Activated CD4-positive, alpha-beta memory T cell treated with anti-CD3 and anti-CD28 coated beads, Interleukin-2, amount 10 ng/mL, durations not matched to agents 7 days and 5 days (primary cell): ENCODE results near the gene TSGA10IP. TPM values are rescaled to one million over a fixed set of nuclear protein-coding genes. Genes with fewer than 3 reads are reported as not detected.

Experiments
- CTCF ChIA-PET: fragments of 350-600 bp; sonication (Branson Sonifier 250); formaldehyde crosslinking; loops from one replicate; lab custom pipeline; 2021; ENCODE audit warnings: antibody characterized with exemption, inconsistent platforms; lab: Charles Lee
- POLR2A ChIA-PET: fragments of 350-600 bp; sonication (Branson Sonifier 250); formaldehyde crosslinking; loops from one replicate; lab custom pipeline; 2021; ENCODE audit warnings: antibody characterized with exemption; lab: Charles Lee
- DNase-seq: peaks from one replicate; pipeline ENCODE4 v3.0.0-alpha.2; 2020
- H3K27ac Mint-ChIP-seq: one replicate; pipeline ENCODE4 v1.8.0; 2021; ENCODE audit warnings: mild to moderate bottlenecking, mixed read lengths
- H3K27me3 Mint-ChIP-seq: one replicate; pipeline ENCODE4 v1.8.0; 2021; ENCODE audit warnings: mixed read lengths
- H3K36me3 Mint-ChIP-seq: one replicate; pipeline ENCODE4 v1.8.0; 2021; ENCODE audit warnings: low read depth, mixed read lengths
- H3K4me1 Mint-ChIP-seq: one replicate; pipeline ENCODE4 v1.8.0; 2021; ENCODE audit warnings: mixed read lengths
- H3K4me3 Mint-ChIP-seq: one replicate; pipeline ENCODE4 v1.8.0; 2021; ENCODE audit warnings: mild to moderate bottlenecking, mixed read lengths
- H3K9me3 Mint-ChIP-seq: one replicate; pipeline ENCODE4 v1.8.0; 2021; ENCODE audit warnings: mixed read lengths
- total RNA-seq, 2 experiments: library from RNA; stranded (reverse); gene quantifications; one replicate each; pipeline ENCODE4 v1.2.3, GENCODE V29; 2021

The TSGA10IP gene
- total RNA-seq, 2 experiments from 2014 or later: not detected

DNA sequence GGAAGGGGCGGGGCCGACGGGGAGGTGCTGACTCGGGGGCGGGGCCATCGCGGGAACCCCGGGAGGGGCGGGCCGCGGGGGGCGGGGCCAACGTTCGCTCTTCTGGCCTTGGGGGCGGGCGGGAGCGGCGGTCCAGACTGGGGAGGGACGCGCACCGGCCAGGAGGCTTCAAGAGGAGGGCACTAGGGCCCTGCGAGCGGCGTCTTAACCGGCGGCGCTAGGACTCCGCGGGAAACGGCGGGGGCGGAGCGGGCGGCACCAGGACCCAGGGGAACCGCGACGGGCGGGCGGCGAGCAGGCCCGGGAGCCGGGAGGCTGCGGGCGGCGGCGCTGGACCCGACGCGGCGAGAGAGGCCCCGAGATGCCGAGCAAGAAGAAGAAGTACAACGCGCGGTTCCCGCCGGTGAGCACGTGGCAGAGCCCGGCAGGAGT, 26.1 kb upstream of the TSGA10IP start, which contains the start of gene DRAP1:
Gene DRAP1 (plus strand): TSS at position 286 of the 432 bp plus-strand sequence. CDS start 76 bp downstream, at position 362.
- Mint-ChIP-seq H3K4me3 (peak within 1 kb of the TSS; percentile 93), H3K27me3 (no peaks in the 10 kb centered on the region), H3K9me3 (no peaks in the 10 kb centered on the region), H3K36me3 (peaks cover 30% of the 10 kb centered on the region), H3K4me1 (peaks cover 42% of the 10 kb centered on the region), H3K27ac (peak within 1 kb of the TSS; percentile 87)
- DNase-seq: peak; percentile 99
- POLR2A ChIA-PET: interaction anchor here (1.0 to 3.6 kb wide), 19 partner anchors 9 to 61 kb away, joined by 3 to 50 read pairs (median 8); partner anchors contain the start of genes CCDC85B, CFL1, FIBP and FOSL1
- CTCF ChIA-PET: interaction anchor here (1.4 to 2.8 kb wide), 5 partner anchors 13 to 60 kb away, joined by 3 to 11 read pairs (median 7); partner anchors contain the start of genes CCDC85B, FIBP and MUS81

DNA sequence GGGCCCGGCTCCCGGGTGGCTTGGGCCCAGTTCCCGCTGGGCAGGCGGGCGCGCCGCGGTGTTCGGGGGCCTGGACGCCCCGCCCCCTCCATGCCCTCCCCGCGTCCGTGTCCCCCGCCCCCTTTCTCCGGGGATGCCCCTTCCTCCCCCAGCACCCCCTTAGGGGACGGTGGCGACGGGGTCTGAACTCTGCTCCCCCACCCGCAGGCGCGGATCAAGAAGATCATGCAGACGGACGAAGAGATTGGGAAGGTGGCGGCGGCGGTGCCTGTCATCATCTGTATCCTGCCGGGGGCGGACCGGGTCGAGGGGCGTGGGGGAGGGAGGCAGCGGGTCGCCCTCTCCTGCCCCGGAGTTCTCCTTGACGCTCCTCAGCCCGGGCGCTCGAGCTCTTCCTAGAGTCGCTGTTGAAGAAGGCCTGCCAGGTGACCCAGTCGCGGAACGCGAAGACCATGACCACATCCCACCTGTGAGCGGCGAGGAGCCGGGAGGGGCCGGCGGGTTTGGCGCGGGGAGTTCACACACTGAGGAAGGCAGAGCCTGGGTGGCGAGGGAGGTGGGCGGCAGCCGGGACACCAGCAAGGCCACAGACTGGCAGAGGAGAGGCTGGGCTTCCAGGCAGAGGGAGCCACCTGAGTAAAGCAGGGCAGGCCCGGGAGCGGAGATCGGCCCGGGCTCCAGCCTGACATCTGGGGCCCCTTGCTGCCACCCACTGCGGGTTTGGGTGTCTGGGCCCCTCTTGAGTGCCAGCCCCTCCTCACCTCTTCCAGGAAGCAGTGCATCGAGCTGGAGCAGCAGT, 25.5 kb upstream of the TSGA10IP start:
- Mint-ChIP-seq H3K4me1 (peaks cover 39% of the 10 kb centered on the region), H3K36me3 (peaks cover 30% of the 10 kb centered on the region), H3K27ac (peak overlapping the region; percentile 87), H3K27me3 (no peaks in the 10 kb centered on the region), H3K9me3 (no peaks in the 10 kb centered on the region), H3K4me3 (peak overlapping the region; percentile 93)
- CTCF ChIA-PET: interaction anchor here (1.4 to 2.8 kb wide), 2 partner anchors 13 to 35 kb away, joined by 3 to 9 read pairs; no protein-coding TSS in a partner anchor
- DNase-seq: peak; percentile 66
- POLR2A ChIA-PET: interaction anchor here (1.4 to 3.6 kb wide), 8 partner anchors 8 to 61 kb away, joined by 5 to 41 read pairs (median 12); partner anchors contain the start of genes CCDC85B, CFL1, FIBP and FOSL1

DNA sequence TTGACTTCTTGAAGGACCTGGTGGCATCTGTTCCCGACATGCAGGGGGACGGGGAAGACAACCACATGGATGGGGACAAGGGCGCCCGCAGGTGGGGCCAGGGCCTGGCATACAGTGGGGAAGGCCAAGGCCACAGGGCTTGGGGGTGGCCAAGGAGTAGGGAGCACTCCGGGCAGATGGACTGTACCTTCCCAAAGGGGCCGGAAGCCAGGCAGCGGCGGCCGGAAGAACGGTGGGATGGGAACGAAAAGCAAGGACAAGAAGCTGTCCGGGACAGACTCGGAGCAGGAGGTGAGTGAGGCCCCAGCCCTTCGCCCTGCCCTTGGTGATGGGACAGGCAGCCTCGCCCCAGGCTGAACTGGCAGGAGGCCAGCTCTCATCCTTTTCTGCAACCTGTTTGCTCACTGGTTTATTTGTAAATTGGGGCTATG, 24.9 kb upstream of the TSGA10IP start:
- Mint-ChIP-seq H3K27me3 (no peaks in the 10 kb centered on the region), H3K4me1 (peaks cover 35% of the 10 kb centered on the region), H3K9me3 (no peaks in the 10 kb centered on the region), H3K36me3 (peaks cover 30% of the 10 kb centered on the region), H3K4me3 (peak overlapping the region; percentile 93), H3K27ac (peak overlapping the region; percentile 87)
- no peak for DNase-seq
- ChIA-PET POLR2A (interaction anchor here (1.4 to 3.6 kb wide), 8 partner anchors 7 to 62 kb away, joined by 5 to 41 read pairs (median 12); partner anchors contain the start of genes CCDC85B, CFL1, FIBP and FOSL1), CTCF (interaction anchor here (1.4 to 2.8 kb wide), 2 partner anchors 12 to 36 kb away, joined by 3 to 9 read pairs; no protein-coding TSS in a partner anchor)

DNA sequence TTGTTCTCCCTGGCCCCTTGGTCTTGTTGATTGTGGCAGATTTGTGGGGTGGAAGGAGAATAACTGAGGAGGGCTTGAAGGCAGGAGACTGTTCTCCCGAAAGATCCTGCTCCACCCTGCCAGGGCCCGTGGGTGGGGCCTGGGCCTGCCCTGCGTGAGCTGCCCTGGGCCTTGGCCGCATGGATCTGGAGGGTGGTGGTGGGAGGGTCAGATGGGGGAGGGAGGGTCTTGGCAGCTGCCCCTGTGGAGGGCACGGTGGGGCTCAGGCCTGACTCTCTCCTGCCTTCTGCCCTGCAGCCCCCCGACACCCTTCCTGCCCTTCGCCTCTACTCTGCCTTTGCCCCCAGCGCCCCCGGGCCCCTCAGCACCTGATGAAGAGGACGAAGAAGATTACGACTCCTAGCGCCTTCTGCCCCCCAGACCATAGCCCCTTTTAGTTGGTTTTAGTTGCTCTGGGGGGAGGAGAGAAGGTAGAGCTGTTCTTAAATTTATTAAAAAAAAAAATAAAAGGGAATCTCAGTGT, 24.2 kb upstream of the TSGA10IP start:
- peak overlapping the region; percentile 93 for H3K4me3 Mint-ChIP-seq
- peaks cover 30% of the 10 kb centered on the region for H3K36me3 Mint-ChIP-seq
- H3K4me1 Mint-ChIP-seq: peaks cover 36% of the 10 kb centered on the region
- H3K27me3 Mint-ChIP-seq: no peaks in the 10 kb centered on the region
- CTCF ChIA-PET: interaction anchor here (1.1 to 3.5 kb wide), 2 partner anchors 29 to 31 kb away, joined by 3 to 18 read pairs; partner anchors contain the start of genes CCDC85B and FIBP
- H3K9me3 Mint-ChIP-seq: no peaks in the 10 kb centered on the region
- peak overlapping the region; percentile 21 for H3K27ac Mint-ChIP-seq
- DNase-seq: no peak
- POLR2A ChIA-PET: interaction anchor here (1.8 to 2.9 kb wide), 4 partner anchors 27 to 40 kb away, joined by 6 to 16 read pairs (median 7); partner anchors contain the start of genes CCDC85B and SART1

DNA sequence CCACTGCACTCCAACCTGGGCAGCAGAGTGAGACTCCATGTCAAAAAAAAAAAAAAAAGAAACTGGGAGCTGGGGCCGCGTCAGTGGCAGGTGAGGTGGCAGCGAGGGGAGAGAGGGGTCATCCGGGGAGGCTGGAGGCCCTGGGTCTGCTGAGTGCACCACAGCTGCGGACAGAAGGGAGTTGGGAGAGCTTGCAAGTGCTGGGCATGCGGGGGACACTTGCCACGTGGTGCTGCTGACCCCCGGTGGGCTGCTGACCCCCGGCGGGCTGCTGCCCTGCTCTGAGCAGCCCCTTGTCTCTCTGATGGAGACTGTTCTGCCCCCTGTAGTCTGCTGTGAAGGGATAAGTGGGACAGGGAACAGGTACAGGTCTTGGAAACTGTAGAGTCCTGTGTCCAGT, 23.4 kb upstream of the TSGA10IP start:
- H3K27ac Mint-ChIP-seq: no peak overlapping the region
- ChIA-PET POLR2A (interaction anchor here (1.4 to 2.9 kb wide), 3 partner anchors 28 to 39 kb away, joined by 5 to 16 read pairs (median 6); partner anchors contain the start of gene CCDC85B), CTCF (interaction anchor here (0.8 to 3.5 kb wide), 3 partner anchors 9 to 32 kb away, joined by 3 to 18 read pairs (median 3); partner anchors contain the start of genes CCDC85B and FIBP)
- H3K4me1 Mint-ChIP-seq: peaks cover 32% of the 10 kb centered on the region
- no peaks in the 10 kb centered on the region for H3K27me3 Mint-ChIP-seq
- DNase-seq: no peak
- H3K36me3 Mint-ChIP-seq: peaks cover 28% of the 10 kb centered on the region
- H3K4me3 Mint-ChIP-seq: peak overlapping the region; percentile 32
- H3K9me3 Mint-ChIP-seq: no peaks in the 10 kb centered on the region

DNA sequence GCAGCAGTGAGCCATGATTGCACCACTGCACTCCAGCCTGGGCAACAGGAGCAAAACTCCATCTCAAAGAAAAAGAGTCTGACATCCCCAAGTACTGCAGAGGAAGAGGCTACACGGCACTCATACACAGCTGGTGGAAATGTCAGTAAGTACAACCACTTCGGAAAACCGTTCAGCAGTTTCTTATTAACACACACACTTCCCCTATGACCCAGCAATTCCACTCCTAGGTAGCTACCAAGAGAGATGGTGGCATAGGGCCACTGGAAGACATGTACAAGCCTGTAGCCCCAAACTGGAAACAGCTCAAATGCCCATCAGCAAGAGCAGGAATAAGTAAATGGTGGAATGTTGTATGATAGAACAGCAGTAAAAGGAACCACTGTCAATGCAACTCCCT, 22.7 kb upstream of the TSGA10IP start:
- Mint-ChIP-seq H3K4me3 (peak overlapping the region; percentile 32), H3K4me1 (peaks cover 32% of the 10 kb centered on the region), H3K36me3 (peaks cover 24% of the 10 kb centered on the region), H3K27ac (no peak overlapping the region), H3K27me3 (no peaks in the 10 kb centered on the region), H3K9me3 (no peaks in the 10 kb centered on the region)
- no peak for DNase-seq
- ChIA-PET CTCF (interaction anchor here (0.8 to 3.5 kb wide), 5 partner anchors 9 to 33 kb away, joined by 3 to 18 read pairs (median 3); partner anchors contain the start of genes CCDC85B and FIBP), POLR2A (interaction anchor here (1.4 to 3.3 kb wide), 3 partner anchors 29 to 38 kb away, joined by 5 to 12 read pairs (median 6); partner anchors contain the start of gene CCDC85B)

DNA sequence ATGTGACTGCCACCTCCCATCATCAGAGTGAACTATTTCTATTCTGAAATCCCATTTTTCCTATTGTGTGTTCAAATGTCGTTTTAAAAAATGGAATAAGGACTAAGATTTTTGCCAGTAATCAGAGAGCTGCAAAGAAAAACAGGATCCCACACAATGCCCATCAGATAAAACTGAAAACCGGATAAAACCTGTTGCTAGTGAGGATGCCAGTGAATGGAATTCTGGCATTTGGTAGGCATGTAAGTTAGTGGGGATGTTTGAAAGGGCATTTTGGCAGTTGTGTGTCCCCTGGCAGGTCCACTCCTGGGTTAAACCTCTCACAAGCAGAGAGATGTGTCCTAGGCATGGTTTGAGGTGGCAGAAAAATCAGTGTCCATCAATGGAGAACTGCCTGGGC, 19.9 kb upstream of the TSGA10IP start:
- Mint-ChIP-seq H3K4me1 (peaks cover 41% of the 10 kb centered on the region), H3K9me3 (no peaks in the 10 kb centered on the region), H3K27me3 (no peaks in the 10 kb centered on the region), H3K36me3 (peaks cover 15% of the 10 kb centered on the region), H3K4me3 (no peak overlapping the region), H3K27ac (peak overlapping the region; percentile 5)
- CTCF ChIA-PET: interaction anchor here (0.6 to 1.1 kb wide), 2 partner anchors 13 to 57 kb away, joined by 3 read pairs; no protein-coding TSS in a partner anchor
- POLR2A ChIA-PET: interaction anchor here (3.3 kb wide), 1 partner anchor 35 kb away, joined by 12 read pairs; the partner anchor contains the start of gene CCDC85B
- no peak for DNase-seq

DNA sequence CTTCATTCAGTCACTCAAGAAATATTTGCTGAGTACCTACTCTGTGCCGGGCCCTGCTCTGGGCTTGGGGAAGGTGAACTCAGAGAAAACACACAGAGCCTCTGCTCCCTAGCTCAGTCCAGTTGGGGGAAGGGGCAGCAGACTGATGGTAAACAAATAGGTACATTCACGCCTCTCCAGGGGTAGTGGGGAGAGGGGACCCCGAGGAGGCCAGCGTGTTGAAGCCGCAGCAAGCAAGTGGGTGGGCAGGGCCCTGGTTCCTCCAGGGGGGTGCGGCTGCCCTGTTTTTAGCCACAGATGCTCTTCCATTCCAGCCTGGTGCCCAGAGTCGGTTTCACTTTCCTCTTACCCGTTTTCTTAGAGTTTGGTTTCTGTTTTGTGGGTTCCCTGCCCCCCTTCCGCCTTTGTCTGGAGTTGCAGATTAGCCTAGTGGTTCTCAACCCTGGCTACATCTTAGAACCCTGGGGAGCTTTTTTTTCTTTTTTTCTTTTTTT, 17.3 kb upstream of the TSGA10IP start:
- POLR2A ChIA-PET: interaction anchor here (0.6 to 3.0 kb wide), 16 partner anchors 9 to 272 kb away, joined by 3 to 35 read pairs (median 5); partner anchors contain the start of genes BANF1, C11orf68, CCDC85B and DRAP1
- H3K4me1 Mint-ChIP-seq: peaks cover 48% of the 10 kb centered on the region
- no peaks in the 10 kb centered on the region for H3K9me3 Mint-ChIP-seq

DNA sequence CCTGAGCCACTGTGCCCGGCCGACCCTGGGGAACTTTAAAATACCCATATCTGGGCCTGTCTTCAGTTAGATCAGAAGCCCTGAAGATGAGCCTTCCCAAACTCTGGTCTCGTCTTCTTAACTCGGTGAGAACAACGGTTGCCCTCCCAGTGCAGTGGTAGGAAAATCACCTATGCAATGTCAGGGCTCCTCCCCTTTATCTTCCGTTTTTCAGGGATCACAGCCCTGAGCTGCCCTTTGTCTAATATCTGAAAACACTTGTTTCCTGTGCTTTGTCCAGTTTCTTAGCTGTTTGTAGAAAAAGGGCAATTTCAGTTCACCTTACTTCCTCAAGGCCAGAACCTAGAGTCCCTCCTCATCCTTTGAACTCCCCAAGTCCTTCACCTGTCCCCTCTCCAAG, 16.6 kb upstream of the TSGA10IP start:
- peaks cover 48% of the 10 kb centered on the region for H3K4me1 Mint-ChIP-seq
- peak overlapping the region; percentile 69 for H3K4me3 Mint-ChIP-seq
- H3K27me3 Mint-ChIP-seq: no peaks in the 10 kb centered on the region
- no peak for DNase-seq
- CTCF ChIA-PET: interaction anchor here (0.8 to 4.9 kb wide), 5 partner anchors 8 to 69 kb away, joined by 3 to 43 read pairs (median 7); partner anchors contain the start of genes CCDC85B, FIBP and MUS81
- H3K36me3 Mint-ChIP-seq: no peaks in the 10 kb centered on the region
- H3K27ac Mint-ChIP-seq: peak overlapping the region; percentile 95
- POLR2A ChIA-PET: interaction anchor here (0.7 to 3.0 kb wide), 13 partner anchors 9 to 95 kb away, joined by 3 to 35 read pairs (median 5); partner anchors contain the start of genes BANF1, C11orf68, CCDC85B and DRAP1
- H3K9me3 Mint-ChIP-seq: no peaks in the 10 kb centered on the region

More for the DNA sequence above, 17.3 kb upstream of the TSGA10IP start:
- Mint-ChIP-seq H3K4me3 (peak overlapping the region; percentile 69), H3K36me3 (no peaks in the 10 kb centered on the region), H3K27ac (peak overlapping the region; percentile 95), H3K27me3 (no peaks in the 10 kb centered on the region)
- peak; percentile 87 for DNase-seq
- CTCF ChIA-PET: interaction anchor here (0.7 to 4.9 kb wide), 9 partner anchors 9 to 1183 kb away, joined by 3 to 43 read pairs (median 3); partner anchors contain the start of genes CCDC85B, FIBP and MUS81

DNA sequence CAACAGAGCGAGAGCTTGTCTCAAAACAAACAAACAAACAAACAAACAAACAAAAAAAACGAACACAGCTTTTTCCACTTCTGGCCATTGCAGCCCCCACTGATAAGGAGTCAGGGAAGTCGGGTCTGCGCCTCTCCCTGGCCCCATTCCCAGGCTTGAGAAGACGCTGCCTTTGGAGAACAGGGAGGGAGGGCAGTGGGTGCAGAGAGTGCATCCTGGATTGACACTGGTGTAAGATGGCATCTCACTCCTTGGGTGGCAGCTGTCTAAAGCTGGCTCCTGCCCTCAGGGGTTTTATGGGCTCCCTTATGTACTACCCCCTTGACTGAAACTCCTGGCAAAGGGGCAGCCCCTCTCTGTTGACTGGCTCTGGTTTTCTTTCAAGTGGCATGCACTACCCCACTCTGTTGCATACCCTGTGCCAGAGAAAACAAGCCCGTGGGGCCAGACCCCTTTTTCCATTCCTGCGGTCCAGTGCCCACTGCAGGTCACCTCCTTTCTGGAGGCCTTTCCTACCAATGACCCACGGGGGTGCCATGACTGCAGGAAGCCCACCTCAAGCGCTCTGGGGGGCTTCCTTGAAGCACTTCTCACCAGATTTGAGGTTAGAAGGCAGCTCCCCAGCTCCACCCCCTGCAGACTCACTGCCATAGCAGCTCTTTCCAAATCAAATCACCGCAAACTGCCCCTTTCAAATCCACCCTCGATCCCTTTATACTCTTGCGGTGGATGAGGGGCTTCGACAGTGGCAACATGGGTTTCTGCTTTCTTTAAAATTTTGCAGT, 13.3 kb upstream of the TSGA10IP start:
- H3K4me1 Mint-ChIP-seq: peaks cover 44% of the 10 kb centered on the region
- peaks cover 3% of the 10 kb centered on the region for H3K27me3 Mint-ChIP-seq
- ChIA-PET CTCF (interaction anchor here (0.7 to 3.0 kb wide), 6 partner anchors 10 to 221 kb away, joined by 3 to 14 read pairs (median 3); partner anchors contain the start of genes CCDC85B and FIBP), POLR2A (interaction anchor here (1.0 to 1.6 kb wide), 5 partner anchors 20 to 80 kb away, joined by 3 to 5 read pairs (median 4); partner anchors contain the start of gene FIBP)
- H3K4me3 Mint-ChIP-seq: no peak overlapping the region
- no peaks in the 10 kb centered on the region for H3K36me3 Mint-ChIP-seq
- H3K9me3 Mint-ChIP-seq: no peaks in the 10 kb centered on the region
- peak overlapping the region; percentile 59 for H3K27ac Mint-ChIP-seq
- DNase-seq: no peak

DNA sequence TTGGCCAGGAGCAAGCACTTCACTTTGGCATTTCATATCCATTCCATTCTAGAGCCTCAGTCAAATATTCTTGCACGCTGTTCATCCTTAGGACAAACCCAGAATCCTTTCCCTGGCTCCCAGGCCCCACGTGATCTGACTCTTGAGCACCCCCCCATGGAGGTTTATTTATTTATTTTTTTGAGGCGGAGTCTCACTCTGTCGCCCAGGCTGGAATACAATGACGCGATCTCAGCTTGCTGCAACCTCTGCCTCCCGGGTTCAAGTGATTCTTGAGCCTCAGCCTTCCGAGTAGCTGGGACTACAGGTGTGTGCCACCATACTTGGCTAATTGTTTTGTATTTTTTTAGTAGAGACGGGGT, 12.7 kb upstream of the TSGA10IP start:
- POLR2A ChIA-PET: interaction anchor here (1.1 to 1.6 kb wide), 3 partner anchors 26 to 44 kb away, joined by 3 to 5 read pairs (median 4); partner anchors contain the start of gene FIBP
- CTCF ChIA-PET: interaction anchor here (0.6 to 3.0 kb wide), 6 partner anchors 13 to 221 kb away, joined by 3 to 14 read pairs (median 4); partner anchors contain the start of genes CCDC85B and FIBP
- no peak for DNase-seq
- H3K9me3 Mint-ChIP-seq: no peaks in the 10 kb centered on the region
- H3K36me3 Mint-ChIP-seq: no peaks in the 10 kb centered on the region
- H3K27ac Mint-ChIP-seq: no peak overlapping the region
- peaks cover 38% of the 10 kb centered on the region for H3K4me1 Mint-ChIP-seq
- no peak overlapping the region for H3K4me3 Mint-ChIP-seq
- H3K27me3 Mint-ChIP-seq: peaks cover 7% of the 10 kb centered on the region
